SKM-1 treated with dmso at 0.1 percent for 144 hours (cell line): ENCODE results near the gene TAOK1.

Source experiments
- DNase-seq: peaks from one replicate; lab custom pipeline; 2025; ENCODE audit not compliant: unreplicated experiment; lab: John Stamatoyannopoulos, UW

Gene TAOK1

GRCh38 chr17:29593591-29594518 lies 203.7 kb downstream of the TAOK1 start:
- DNase-seq = no peak

- DNase-seq = no peak
Measured at GRCh38 chr17:29594519-29595090, 204.4 kb downstream of the TAOK1 start.

GRCh38 chr17:29595107-29595942 lies 205.2 kb downstream of the TAOK1 start:
- no peak for DNase-seq

DNA sequence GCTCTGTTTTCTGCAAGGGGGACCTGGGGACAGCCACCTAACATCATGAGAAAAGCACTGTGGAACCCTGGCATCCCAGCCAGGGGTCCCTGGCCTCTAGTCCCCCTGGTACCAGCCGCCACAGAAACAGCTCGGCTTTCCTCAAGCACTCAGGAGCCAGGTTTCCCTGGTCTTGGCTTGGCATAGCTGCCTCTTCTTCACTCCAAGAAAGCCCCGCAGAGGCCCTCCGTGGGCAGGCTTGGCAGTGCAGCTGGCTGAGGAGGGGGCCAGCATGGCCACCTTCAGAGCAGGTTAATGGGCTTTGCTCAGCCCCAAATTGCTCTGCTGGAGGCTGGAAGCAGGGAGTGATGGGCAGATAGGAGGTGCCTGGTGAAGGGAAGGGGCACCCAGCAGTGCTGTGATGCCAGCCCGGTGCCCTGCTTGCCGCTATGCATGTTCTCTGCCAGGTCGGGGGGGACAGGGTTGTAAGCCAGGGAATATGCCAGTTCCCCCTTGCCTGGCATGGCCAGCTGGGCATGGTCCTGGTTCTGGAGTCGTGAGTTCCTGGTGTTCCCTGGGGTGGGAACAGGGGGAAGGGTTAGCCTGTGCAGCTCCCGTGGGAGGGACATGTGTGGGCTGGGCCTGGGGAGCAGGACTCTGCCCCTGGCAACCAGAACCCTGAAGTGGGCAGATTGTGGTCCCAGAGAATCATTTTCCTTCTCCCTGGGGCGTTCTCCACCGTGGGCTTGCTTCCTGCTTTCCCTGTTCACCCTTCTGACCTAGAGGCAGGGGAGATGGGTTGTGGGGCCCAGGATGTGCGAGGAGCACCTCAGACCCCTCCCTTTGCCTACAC lies 206.0 kb downstream of the TAOK1 start:
- DNase-seq = no peak

GRCh38 chr17:29596811-29597210 lies 206.6 kb downstream of the TAOK1 start:
- no peak for DNase-seq

GRCh38 chr17:29597361-29598172 lies 207.4 kb downstream of the TAOK1 start:
- DNase-seq = no peak
